Vagina (tissue), 2 donors: ENCODE measurements around the gene CRELD2. TPM values are rescaled to one million over a fixed set of nuclear protein-coding genes. Genes with fewer than 3 reads are reported as not detected.

Experiments
- DNase-seq, 2 donors: peaks; one replicate each; pipeline ENCODE4 v3.0.0-alpha.2; 2017; ENCODE audit errors: extremely low spot score in 2 of 2
- H3K27ac ChIP-seq: fragments of 200-600 bp; sonication (generic); one replicate; pipeline ENCODE4 v1.5.1; 2019
- H3K27me3 ChIP-seq: fragments of 200-600 bp; sonication (generic); one replicate; pipeline ENCODE4 v1.5.1; 2019
- H3K36me3 ChIP-seq, 2 donors: fragments of 200-600 bp; sonication (generic); one replicate each; pipeline ENCODE4 v1.5.1; 2017 to 2019
- H3K4me1 ChIP-seq: fragments of 200-600 bp; sonication (generic); one replicate; pipeline ENCODE4 v1.5.1; 2019
- H3K4me3 ChIP-seq, 2 donors: fragments of 200-600 bp; sonication (generic); 1 replicate in 1 of 2; 2 replicates in 1 of 2; pipeline ENCODE4 v1.5.1; 2016 to 2019
- H3K9me3 ChIP-seq: fragments of 200-600 bp; sonication (generic); one replicate; pipeline ENCODE4 v1.5.1; 2019
- POLR2A ChIP-seq, 2 donors: fragments of 450-650 bp; IDR thresholded peaks; one replicate each; pipeline ENCODE4 v1.6.1; 2017; ENCODE audit warnings: antibody characterized with exemption in 2 of 2, mild to moderate bottlenecking in 2 of 2, moderate library complexity in 2 of 2
- POLR2AphosphoS5 ChIP-seq, 2 donors: sonication (generic); formaldehyde crosslinking; IDR thresholded peaks; one replicate each; pipeline ENCODE4 v1.9.0; 2017; ENCODE audit warnings: antibody characterized with exemption in 2 of 2, mild to moderate bottlenecking in 2 of 2, low read depth in 1 of 2; ENCODE audit not compliant: insufficient read depth in 1 of 2
- intact Hi-C: fragments of 100-400 bp; cut with DNase I; formaldehyde crosslinking; loops from one replicate; pipeline ENCODE4 v1.15.1; 2023
- total RNA-seq: library from RNA; depleted of rRNA; stranded (reverse); fragments of >200 nt; gene quantifications from one replicate; pipeline ENCODE4 v1.2.3, GENCODE V29; 2016
- TF ChIP-seq, protein P1 (sequence below), 3 experiments: fragments of 450-650 bp in 2 of 3; fragments of 200-600 bp in 1 of 3; sonication (generic) in 1 of 3; IDR thresholded peaks; one replicate each; pipeline ENCODE4 v1.5.1; 2017 to 2019; ENCODE audit warnings: antibody characterized with exemption in 3 of 3, mild to moderate bottlenecking in 2 of 3, moderate library complexity in 2 of 3

The CRELD2 gene
- total RNA-seq, 1 donor from 2014 or later, result 34.4 TPM

DNA sequence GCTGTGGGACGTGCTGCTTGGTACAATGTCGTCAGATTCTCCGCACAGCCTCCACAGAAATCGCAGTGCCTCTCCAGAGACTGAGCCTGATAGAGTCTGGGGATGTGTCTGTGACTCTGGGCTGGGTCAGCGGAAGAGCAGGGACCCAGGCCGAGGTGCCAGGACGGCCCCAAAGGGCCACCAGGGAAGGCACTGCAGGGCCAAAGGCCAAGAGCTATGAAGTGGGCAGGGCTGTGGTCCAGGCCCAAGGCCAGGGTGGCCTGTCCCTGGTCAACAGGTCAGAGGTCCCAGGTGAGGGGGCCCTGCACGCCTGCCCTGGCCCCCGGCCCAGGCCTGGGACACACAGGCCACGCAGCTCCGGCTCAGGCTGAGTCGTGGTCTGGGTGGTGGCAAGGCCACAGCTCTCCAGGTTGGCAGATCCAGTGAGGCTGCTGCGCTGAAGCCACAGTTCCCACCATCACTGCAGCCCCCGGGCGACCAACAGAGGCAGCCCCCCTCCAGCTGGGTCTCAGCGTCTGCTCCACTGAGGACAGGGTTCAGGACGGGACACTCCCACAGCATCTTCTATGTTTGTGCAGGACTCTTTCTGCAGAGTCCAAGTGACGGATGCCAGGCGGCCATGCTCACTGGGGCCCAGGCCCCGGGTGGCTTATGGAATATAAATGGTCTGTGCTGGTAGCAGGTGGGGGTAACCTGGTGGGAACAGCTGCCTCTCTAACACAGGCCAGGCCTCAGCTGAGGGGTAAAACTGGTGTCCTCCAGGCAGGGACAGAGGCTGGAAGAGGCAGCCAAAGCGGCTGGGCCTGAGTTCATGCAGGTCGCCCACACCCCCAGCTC, 37.4 kb downstream of the CRELD2 start:
- Histone ChIP-seq H3K9me3 (no peaks in the 10 kb centered on the region), H3K36me3 (no peaks in the 10 kb centered on the region), H3K4me1 (peaks cover 43% of the 10 kb centered on the region), H3K4me3 (no peak overlapping the region), H3K27me3 (no peaks in the 10 kb centered on the region), H3K27ac (no peak overlapping the region)
- no peak for DNase-seq
- TF ChIP-seq POLR2AphosphoS5 (IDR thresholded peaks at IDR 0.05; ENCODE audit: insufficient read depth in 1 of 2, low read depth in 1 of 2) (no peak), POLR2A (IDR thresholded peaks at IDR 0.05) (no peak)
- TF ChIP-seq, protein P1, sequence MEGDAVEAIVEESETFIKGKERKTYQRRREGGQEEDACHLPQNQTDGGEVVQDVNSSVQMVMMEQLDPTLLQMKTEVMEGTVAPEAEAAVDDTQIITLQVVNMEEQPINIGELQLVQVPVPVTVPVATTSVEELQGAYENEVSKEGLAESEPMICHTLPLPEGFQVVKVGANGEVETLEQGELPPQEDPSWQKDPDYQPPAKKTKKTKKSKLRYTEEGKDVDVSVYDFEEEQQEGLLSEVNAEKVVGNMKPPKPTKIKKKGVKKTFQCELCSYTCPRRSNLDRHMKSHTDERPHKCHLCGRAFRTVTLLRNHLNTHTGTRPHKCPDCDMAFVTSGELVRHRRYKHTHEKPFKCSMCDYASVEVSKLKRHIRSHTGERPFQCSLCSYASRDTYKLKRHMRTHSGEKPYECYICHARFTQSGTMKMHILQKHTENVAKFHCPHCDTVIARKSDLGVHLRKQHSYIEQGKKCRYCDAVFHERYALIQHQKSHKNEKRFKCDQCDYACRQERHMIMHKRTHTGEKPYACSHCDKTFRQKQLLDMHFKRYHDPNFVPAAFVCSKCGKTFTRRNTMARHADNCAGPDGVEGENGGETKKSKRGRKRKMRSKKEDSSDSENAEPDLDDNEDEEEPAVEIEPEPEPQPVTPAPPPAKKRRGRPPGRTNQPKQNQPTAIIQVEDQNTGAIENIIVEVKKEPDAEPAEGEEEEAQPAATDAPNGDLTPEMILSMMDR (IDR thresholded peaks at IDR 0.05), result no peak
- intact Hi-C loops, result no loop called here

DNA sequence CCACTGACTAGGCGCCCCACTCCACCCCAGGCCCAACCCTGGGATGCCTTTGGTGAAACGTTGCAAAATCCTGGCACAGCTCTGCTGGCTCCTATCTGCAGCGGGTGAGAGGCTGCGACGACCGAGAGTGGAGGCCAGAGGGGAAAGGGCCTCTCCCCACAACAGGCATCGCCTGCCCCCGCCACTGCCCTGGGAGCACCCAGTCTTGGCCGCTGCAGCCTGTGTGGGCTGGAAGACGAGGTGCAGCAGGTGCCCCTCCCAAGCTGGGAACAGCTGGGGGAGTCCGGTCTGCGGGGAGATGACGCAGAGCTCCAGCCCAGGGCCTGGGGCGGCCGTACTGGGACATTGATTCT, 38.0 kb downstream of the CRELD2 start:
- no peak overlapping the region for H3K27ac ChIP-seq

DNA sequence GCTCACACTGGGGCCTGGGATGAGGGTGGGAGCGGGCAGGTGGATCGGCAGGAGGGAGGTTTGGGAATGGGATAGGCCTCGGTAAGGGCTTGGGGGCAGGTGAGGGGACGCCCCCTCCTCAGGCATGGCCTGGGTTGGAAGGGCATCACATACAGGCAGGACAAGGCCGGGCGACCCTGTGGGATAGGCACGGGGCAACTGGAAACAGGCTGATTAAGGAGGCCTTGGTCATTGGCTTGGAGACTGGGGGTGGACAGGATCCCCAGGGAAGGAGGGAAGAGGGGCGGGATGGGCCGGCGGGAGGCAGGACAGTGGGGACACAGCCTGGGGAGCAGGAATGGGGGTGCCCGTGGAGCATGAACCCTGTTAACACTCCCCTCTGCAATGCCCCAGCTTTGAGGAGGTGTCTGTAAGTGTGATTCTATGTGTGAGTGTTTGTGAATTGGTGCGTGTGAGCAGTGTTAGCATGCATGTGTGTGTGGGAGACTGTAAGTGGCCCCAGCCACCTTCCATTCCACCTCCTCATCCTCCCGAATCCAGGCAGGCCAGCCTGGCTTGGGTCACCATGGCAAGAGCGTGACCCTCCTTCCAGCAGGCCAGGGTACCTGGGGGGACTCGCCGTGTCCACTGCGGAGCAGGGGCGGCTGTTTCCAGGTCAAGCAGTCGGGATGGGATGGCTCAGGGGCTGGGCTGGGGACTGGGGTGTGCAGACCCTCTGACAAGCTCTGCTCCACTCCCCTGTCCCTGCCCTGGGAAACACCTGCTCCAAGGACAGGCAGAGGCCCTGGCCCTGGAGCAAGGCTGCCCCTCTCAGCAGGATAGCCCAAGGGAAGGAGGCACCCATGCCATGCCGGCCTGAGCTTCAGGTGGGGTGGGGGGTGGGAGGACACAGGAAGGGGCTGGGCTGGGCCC, 38.7 kb downstream of the CRELD2 start:
- Histone ChIP-seq H3K4me1 (peaks cover 33% of the 10 kb centered on the region), H3K9me3 (no peaks in the 10 kb centered on the region), H3K27me3 (no peaks in the 10 kb centered on the region), H3K4me3 (no peak overlapping the region), H3K27ac (no peak overlapping the region), H3K36me3 (peaks cover 0 to 6% of the 10 kb centered on the region in 2 donors)
- intact Hi-C loops, result no loop called here
- TF ChIP-seq POLR2A (IDR thresholded peaks at IDR 0.05), result no peak
- TF ChIP-seq, protein P1 (IDR thresholded peaks at IDR 0.05), result no peak
- TF ChIP-seq POLR2AphosphoS5 (IDR thresholded peaks at IDR 0.05; ENCODE audit: insufficient read depth in 1 of 2, low read depth in 1 of 2), result no peak
- no peak for DNase-seq

More for the DNA sequence above, 38.0 kb downstream of the CRELD2 start:
- Histone ChIP-seq H3K9me3 (no peaks in the 10 kb centered on the region), H3K36me3 (peaks cover 0 to 1% of the 10 kb centered on the region in 2 donors), H3K4me3 (no peak overlapping the region), H3K27me3 (no peaks in the 10 kb centered on the region), H3K4me1 (peaks cover 40% of the 10 kb centered on the region)
- intact Hi-C loops, result no loop called here
- TF ChIP-seq POLR2A (IDR thresholded peaks at IDR 0.05), result no peak
- TF ChIP-seq, protein P1 (IDR thresholded peaks at IDR 0.05), result no peak
- TF ChIP-seq POLR2AphosphoS5 (IDR thresholded peaks at IDR 0.05; ENCODE audit: insufficient read depth in 1 of 2, low read depth in 1 of 2), result no peak
- DNase-seq, result no peak

DNA sequence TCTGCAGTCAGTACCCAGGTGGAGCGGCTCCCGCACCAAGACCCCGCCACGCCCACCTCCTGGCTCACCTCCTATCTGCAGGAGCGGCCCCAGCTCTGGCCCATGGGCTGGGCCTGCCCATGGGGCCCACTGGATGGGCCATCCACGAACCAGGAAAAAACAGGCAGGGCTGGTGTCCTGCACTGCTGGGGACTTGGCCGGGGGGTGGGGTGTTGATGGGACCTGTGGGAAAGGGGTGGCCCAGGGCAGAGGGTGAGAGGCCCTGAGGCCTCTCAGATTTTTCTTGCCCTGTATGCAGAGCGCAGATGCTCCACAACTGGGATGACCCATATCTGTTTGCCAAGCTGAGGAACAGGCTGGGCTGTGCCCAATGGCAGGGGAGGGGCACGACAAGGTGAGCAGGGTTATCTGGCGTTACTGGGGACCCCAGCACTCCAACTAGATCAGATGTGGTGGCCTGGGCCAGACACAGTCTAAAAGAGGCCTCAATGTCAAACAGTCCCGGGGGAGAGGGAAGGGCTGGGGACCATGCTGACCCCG, 39.5 kb downstream of the CRELD2 start:
- peaks cover 0 to 10% of the 10 kb centered on the region in 2 donors for H3K36me3 ChIP-seq
- H3K4me1 ChIP-seq, result peaks cover 31% of the 10 kb centered on the region
- H3K4me3 ChIP-seq, result no peak overlapping the region
- no peaks in the 10 kb centered on the region for H3K27me3 ChIP-seq
- no peak for DNase-seq
- intact Hi-C loops, result no loop called here
- TF ChIP-seq POLR2AphosphoS5 (IDR thresholded peaks at IDR 0.05; ENCODE audit: insufficient read depth in 1 of 2, low read depth in 1 of 2), result no peak
- TF ChIP-seq, protein P1 (IDR thresholded peaks at IDR 0.05), result no peak
- no peak for TF ChIP-seq POLR2A (IDR thresholded peaks at IDR 0.05)
- no peak overlapping the region for H3K27ac ChIP-seq
- H3K9me3 ChIP-seq, result no peaks in the 10 kb centered on the region
